DOHH2 (cell line): ENCODE measurements around the gene TMEM45B.
"Not testable (repeated sequence)": the region's sequence is repeated elsewhere in the genome, so short reads cannot be mapped to it uniquely, and the experiment has no call there.

Experiments used
- H3F3A ChIP-seq: fragments of 200-600 bp; sonication (generic), shearing (Covaris generic); 2 replicates; pipeline ENCODE4 v1.6.0; 2016; ENCODE audit warnings: antibody characterized with exemption, mild to moderate bottlenecking; ENCODE audit not compliant: control insufficient read depth, insufficient read depth
- H3K27ac ChIP-seq: fragments of 200-600 bp; sonication (generic); 2 replicates; pipeline ENCODE4 v1.5.1; 2014; ENCODE audit warnings: low read depth, mild to moderate bottlenecking, low read length, moderate library complexity
- H3K27me3 ChIP-seq: fragments of 200-600 bp; sonication (generic); 2 replicates; pipeline ENCODE4 v1.6.1; 2014; ENCODE audit warnings: mild to moderate bottlenecking, low read length, mixed read lengths; ENCODE audit not compliant: control insufficient read depth
- H3K36me3 ChIP-seq: fragments of 200-600 bp; sonication (generic); 2 replicates; pipeline ENCODE4 v1.6.1; 2014; ENCODE audit warnings: mild to moderate bottlenecking, low read length, moderate library complexity, mixed read lengths; ENCODE audit not compliant: control insufficient read depth
- H3K4me1 ChIP-seq: fragments of 200-600 bp; sonication (generic); 2 replicates; pipeline ENCODE4 v1.6.1; 2014; ENCODE audit warnings: mild to moderate bottlenecking, low read length, mixed read lengths; ENCODE audit not compliant: control insufficient read depth
- H3K4me2 ChIP-seq: fragments of 200-600 bp; sonication (generic); 2 replicates; pipeline ENCODE4 v1.6.0; 2014; ENCODE audit warnings: mild to moderate bottlenecking, low read length, moderate library complexity
- H3K4me3 ChIP-seq: fragments of 200-600 bp; sonication (generic); 2 replicates; pipeline ENCODE4 v1.5.1; 2014; ENCODE audit warnings: mild to moderate bottlenecking, low read length, mixed read lengths
- H3K79me2 ChIP-seq: fragments of 200-600 bp; sonication (generic); 2 replicates; pipeline ENCODE4 v1.6.1; 2014; ENCODE audit warnings: mild to moderate bottlenecking, low read length, mixed read lengths; ENCODE audit not compliant: control insufficient read depth
- H3K9me2 ChIP-seq: fragments of 200-600 bp; sonication (generic); replicated peaks from 2 replicates; pipeline ENCODE4 v1.6.1; 2014; ENCODE audit warnings: mild to moderate bottlenecking, low read length, mixed read lengths; ENCODE audit not compliant: control insufficient read depth
- H3K9me3 ChIP-seq: fragments of 200-600 bp; sonication (generic); 2 replicates; pipeline ENCODE4 v1.6.1; 2014; ENCODE audit warnings: antibody characterized with exemption, low read length, mixed read lengths; ENCODE audit not compliant: control insufficient read depth, insufficient read depth
- H4K20me1 ChIP-seq: fragments of 200-600 bp; sonication (generic); 2 replicates; pipeline ENCODE4 v1.6.0; 2014; ENCODE audit warnings: low read depth, mild to moderate bottlenecking, antibody characterized with exemption, low read length, moderate library complexity; ENCODE audit not compliant: control insufficient read depth, insufficient read depth
- CTCF ChIP-seq: fragments of 200-600 bp; sonication (generic); IDR thresholded peaks from one replicate; pipeline ENCODE4 v1.5.1; 2014; ENCODE audit warnings: antibody characterized with exemption, mild to moderate bottlenecking, low read depth, low read length; ENCODE audit not compliant: poor library complexity, severe bottlenecking
- EZH2phosphoT487 ChIP-seq: fragments of 200-600 bp; sonication (generic); IDR thresholded peaks from 2 replicates; pipeline ENCODE4 v1.6.1; 2017; ENCODE audit warnings: borderline replicate concordance, mild to moderate bottlenecking, antibody characterized with exemption, low read length, moderate library complexity, mixed read lengths

Gene TMEM45B

GRCh38 chr11:129813231-129813791 lies 2.3 kb upstream of the TMEM45B start:
- Histone ChIP-seq H3F3A (no peaks in the 10 kb centered on the region), H3K27me3 (no peaks in the 10 kb centered on the region), H3K9me3 (no peaks in the 10 kb centered on the region), H3K27ac (no peak overlapping the region), H3K36me3 (no peaks in the 10 kb centered on the region), H3K9me2 (no peaks in the 10 kb centered on the region), H4K20me1 (no peaks in the 10 kb centered on the region), H3K4me3 (no peak overlapping the region), H3K79me2 (no peaks in the 10 kb centered on the region), H3K4me1 (no peaks in the 10 kb centered on the region), H3K4me2 (no peak overlapping the region)
- no peak for TF ChIP-seq CTCF
- no peak for TF ChIP-seq EZH2phosphoT487

DNA sequence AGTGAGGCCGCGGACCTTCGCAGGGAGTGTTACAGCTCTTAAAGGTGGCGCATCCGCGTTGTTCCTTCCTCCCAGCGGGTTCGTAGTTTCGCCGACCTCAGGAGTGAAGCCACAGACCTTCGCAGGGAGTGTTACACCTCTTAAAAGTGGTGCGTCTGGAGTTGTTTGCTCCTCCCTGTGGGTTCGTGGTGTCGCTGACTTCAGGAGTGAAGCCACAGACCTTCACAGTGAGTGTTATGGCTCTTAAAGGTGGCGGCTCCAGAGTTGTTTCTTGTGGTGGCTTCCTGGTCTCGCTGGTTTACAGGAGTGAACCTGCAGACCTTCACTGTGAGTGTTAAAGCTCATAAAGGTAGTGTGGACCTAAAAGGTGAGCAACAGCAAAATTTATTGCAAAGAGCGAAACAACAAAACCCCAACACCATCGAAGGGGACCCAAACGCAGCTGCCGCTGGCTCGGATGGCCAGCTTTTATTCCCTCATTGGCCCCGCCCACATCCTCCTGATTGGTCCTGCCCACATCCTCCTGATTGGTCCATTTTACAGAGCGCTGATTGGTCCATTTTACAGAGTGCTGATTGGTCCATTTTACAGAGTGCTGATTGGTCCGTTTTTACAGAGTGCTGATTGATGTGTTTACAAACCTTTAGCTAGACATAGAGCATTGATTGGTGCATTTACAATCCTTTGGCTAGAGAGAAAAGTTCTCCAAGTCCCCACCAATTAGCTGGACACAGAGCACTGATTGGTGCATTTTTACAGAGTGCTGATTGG lies 1.2 kb upstream of the TMEM45B start:
- Histone ChIP-seq H3K4me2 (no peak overlapping the region), H3F3A (no peaks in the 10 kb centered on the region), H4K20me1 (no peaks in the 10 kb centered on the region), H3K27me3 (peaks cover 4% of the 10 kb centered on the region; the same call in 1 of the 2 replicates), H3K9me3 (no peaks in the 10 kb centered on the region), H3K36me3 (no peaks in the 10 kb centered on the region), H3K27ac (no peak overlapping the region), H3K79me2 (no peaks in the 10 kb centered on the region), H3K4me3 (no peak overlapping the region), H3K4me1 (no peaks in the 10 kb centered on the region), H3K9me2 (no peaks in the 10 kb centered on the region)
- no peak for TF ChIP-seq EZH2phosphoT487
- TF ChIP-seq CTCF: no peak

DNA sequence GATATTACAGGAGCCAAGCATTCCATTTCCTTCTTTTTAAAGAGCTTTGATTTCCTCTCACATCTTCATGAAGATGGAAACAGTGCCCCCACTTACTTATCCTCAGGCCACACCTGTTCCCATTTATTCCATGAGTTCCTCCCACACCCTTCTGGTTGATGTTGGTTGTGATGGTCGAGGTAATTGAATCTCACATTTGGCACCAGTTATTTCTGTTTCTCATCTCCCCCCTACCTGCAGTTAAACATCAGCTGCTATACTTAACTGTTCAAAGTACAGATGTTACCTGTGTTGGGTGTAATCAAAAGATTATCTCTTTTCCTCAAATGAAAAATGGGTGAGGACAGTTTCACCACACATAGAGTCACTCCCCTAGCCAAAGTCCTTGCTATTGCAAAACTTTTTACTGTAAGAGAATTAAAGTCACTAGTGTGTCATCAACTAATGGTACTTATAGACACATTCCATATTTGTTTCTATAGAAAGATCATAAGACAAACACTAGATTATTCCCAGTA lies 1.9 kb downstream of the TMEM45B start:
- TF ChIP-seq CTCF (no peak), EZH2phosphoT487 (no peak)
- Histone ChIP-seq H3K27ac (no peak overlapping the region), H3K4me3 (no peak overlapping the region), H3K9me2 (no peaks in the 10 kb centered on the region), H3K79me2 (no peaks in the 10 kb centered on the region), H3K9me3 (no peaks in the 10 kb centered on the region), H3K4me1 (no peaks in the 10 kb centered on the region), H4K20me1 (no peaks in the 10 kb centered on the region), H3F3A (no peaks in the 10 kb centered on the region), H3K4me2 (no peak overlapping the region), H3K27me3 (peaks cover 4% of the 10 kb centered on the region; the same call in 1 of the 2 replicates), H3K36me3 (no peaks in the 10 kb centered on the region)

- H3F3A ChIP-seq, H3K9me3 ChIP-seq, H3K79me2 ChIP-seq, H3K27me3 ChIP-seq, H3K4me1 ChIP-seq, H3K4me2 ChIP-seq, H3K4me3 ChIP-seq, H3K27ac ChIP-seq, H4K20me1 ChIP-seq, H3K9me2 ChIP-seq, H3K36me3 ChIP-seq: not testable (repeated sequence)
Measured at GRCh38 chr11:129818236-129818635, 2.6 kb downstream of the TMEM45B start.
